ENCODE results near the gene SLFN5. TPM values are rescaled to one million over a fixed set of nuclear protein-coding genes. Genes with fewer than 3 reads are reported as not detected.

SLFN5 gene
- polyA plus RNA-seq, 4 donors: 13.1 to 15.4 (median 14.2) TPM

Other genes starting within 250 kb of the SLFN5 start
- gene RFFL, start 179.4 kb upstream of the SLFN5 start, polyA plus RNA-seq (ENCODE audit: insufficient read length in 4 of 4): 10 to 100 TPM; 17.8 to 25.2 (median 22.9) TPM
- 10 to 100 TPM in 3 of 4 donors, 1 to 10 TPM in 1; 9.8 to 14.5 (median 12.9) TPM for gene RAD51D, start 123.2 kb upstream of the SLFN5 start, polyA plus RNA-seq (ENCODE audit: insufficient read length in 4 of 4)
- gene FNDC8, start 121.5 kb upstream of the SLFN5 start, polyA plus RNA-seq (ENCODE audit: insufficient read length in 4 of 4): under 1 TPM in 3 of 4 donors, not detected in 1; 0.22 to 0.27 (median 0.27) TPM
- gene NLE1, start 100.8 kb upstream of the SLFN5 start, polyA plus RNA-seq (ENCODE audit: insufficient read length in 4 of 4): 10 to 100 TPM; 16.7 to 22.8 (median 17.8) TPM
- gene UNC45B, start 95.3 kb upstream of the SLFN5 start, polyA plus RNA-seq (ENCODE audit: insufficient read length in 4 of 4): under 1 TPM; 0.06 to 0.16 (median 0.15) TPM
- not detected for gene SLC35G3, start 48.7 kb upstream of the SLFN5 start, polyA plus RNA-seq (ENCODE audit: insufficient read length in 4 of 4)
- 10 to 100 TPM in 3 of 4 donors, 1 to 10 TPM in 1; 8.7 to 19.1 (median 11.3) TPM for gene SLFN11, start 130.5 kb downstream of the SLFN5 start, polyA plus RNA-seq (ENCODE audit: insufficient read length in 4 of 4)
- 10 to 100 TPM; 18.5 to 20.1 (median 18.8) TPM for gene SLFN12, start 189.4 kb downstream of the SLFN5 start, polyA plus RNA-seq (ENCODE audit: insufficient read length in 4 of 4)
- 10 to 100 TPM; 16.4 to 43.2 (median 26.4) TPM for gene SLFN13, start 205.7 kb downstream of the SLFN5 start, polyA plus RNA-seq (ENCODE audit: insufficient read length in 4 of 4)